DMS114 treated with DMSO at 0.1 percent for 48 hours (cell line): ENCODE results near the gene PAX2.

Experiments
- DNase-seq: peaks from one replicate; lab custom pipeline; 2025; ENCODE audit not compliant: unreplicated experiment; lab: John Stamatoyannopoulos, UW

PAX2 gene

DNA sequence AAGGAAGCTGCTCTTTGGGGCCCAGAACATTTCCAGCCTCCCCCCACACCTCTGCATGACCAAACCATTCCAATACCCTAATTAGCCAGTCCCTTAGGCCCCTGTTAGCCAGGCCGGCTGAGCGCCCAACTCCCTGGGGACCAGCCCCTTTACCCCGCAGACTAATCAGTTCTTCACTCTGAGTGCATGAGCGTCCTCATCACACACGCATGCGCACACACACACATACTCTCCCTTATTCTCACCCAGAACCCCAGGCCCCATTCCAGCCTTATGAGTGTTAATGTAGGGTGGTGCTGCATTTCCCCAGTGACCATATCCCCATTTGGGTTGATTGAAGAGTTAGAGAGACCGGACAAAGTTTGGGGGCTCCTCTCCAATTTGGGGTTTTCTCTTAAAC lies 90.4 kb downstream of the PAX2 start:
- no peak for DNase-seq

DNA sequence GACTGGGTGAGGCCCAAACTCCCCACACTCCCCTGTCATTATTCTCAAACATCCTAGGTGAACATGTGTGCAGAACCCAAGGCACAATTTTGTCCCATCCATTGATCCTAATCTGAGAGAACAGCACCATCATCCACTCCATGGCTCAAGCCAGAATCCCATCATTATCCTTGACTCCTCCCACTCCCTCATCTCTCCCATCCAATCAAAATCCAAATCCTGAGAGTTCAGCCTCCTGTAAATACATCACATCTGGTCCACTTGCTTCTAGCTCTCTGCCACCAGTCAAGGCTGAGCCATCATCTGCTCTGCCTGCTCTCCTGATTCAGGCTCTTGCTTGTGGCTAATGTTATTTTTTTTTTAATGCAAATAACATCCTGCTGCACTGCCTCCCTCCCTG lies 91.5 kb downstream of the PAX2 start:
- no peak for DNase-seq

DNA sequence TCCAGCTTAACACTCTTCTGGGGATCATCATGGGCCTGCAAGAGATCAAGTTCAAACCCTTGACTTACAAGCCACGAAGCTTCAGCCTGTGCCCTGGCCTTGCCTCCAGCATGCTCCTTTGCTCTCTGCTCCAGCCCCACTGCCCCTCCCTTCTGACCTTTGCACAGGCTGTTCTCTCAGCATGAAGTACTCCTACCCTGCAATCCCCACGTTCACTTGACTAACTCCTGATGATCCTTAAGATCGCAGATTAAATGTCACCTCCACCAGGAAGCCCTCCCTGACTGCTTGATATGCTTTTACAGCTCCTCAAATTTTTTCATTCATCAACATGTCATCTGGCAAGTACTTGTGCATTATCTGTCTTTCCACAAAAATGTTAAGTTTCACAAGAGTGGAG lies 91.9 kb downstream of the PAX2 start:
- DNase-seq = no peak

DNA sequence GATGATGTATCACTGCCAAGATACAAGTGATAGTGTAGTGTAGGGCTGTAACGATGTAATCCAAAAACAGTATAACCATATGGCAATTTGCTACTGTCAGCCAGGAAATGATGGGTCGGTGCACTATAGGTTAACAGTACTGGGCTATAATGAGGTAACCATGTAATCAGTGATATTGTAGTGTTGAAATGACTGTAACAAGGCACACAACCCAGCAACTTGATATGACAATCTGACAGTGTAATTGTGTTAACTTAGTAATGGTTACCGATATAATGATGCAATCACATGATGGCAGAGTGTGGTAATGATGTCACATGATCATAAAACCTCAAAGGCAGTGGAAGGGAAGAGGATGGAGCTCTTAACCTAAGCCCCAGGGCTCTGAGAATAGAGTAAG lies 93.6 kb downstream of the PAX2 start:
- no peak for DNase-seq

DNA sequence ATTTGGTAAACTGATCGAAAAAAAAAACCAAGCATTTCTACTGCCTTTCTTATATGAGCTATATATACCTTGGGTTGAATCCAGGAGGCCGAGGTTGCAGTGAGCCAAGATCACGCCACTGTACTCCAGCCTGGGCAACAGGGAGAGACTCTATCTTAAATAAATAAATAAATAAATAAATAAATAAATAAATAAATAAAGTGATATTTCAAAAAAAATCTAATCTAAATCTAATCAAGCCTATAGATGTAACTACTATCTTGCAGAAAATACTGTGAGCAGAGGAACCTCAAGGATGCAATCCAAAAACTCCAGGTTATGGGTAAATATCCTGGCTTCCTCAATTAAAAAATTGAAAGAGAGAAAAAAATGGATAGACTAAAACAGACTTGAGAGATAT lies 96.1 kb downstream of the PAX2 start:
- no peak for DNase-seq

DNA sequence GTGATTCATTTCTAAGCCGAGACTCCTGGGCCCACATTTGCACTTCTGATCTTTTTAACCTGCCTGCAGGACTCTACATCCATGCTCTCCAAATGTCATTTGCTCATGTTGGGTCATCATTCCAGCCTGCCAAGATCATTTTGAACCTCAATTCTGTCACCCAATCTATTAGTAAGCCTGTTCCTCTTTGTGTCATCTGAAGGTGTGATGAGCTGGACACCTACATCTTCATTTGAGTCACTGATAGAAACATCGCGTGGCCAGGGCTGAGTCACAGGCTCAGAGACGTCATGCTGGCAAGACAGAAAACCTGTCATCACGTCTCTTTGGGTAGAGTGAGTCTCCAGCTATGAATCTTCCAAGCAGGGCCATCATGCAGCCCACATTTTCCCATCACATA lies 102.1 kb downstream of the PAX2 start:
- no peak for DNase-seq

DNA sequence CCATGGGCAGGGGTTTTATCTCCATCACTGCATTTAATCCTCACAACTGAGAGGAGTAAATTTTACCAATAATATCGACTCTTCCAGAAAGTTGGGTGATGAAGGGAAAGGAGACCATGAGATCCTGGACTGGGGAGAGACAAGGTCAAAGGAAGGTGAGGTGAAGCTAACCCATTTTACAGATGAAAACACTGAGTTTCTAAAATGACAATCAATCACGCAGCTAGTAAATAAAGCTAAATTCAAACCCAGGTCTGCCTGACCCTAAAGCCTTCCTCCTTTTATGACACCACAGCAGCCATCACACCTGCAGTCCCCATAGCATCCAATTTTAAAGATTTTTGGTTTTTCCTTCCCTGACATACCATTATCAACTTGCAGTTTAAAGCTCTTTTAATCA lies 103.4 kb downstream of the PAX2 start:
- no peak for DNase-seq

DNA sequence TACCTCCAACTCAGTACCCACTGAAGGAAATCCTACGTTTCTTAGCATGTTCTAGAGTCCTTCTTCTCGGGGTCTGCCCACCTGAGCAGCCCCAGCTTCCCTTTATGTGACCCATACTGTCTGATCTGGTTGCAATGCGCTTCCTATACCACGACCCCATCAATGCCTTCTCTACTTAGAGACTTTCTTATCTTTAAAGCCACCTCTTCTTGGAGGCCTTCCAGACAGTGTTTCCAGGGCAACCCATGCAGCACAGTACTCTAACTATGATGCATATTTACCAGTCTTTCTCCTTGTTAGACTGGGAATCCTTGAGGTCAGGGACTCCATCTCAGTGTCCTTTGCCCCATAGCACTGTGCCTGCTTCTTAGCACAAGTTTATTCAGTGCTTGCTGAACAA lies 112.9 kb downstream of the PAX2 start:
- no peak for DNase-seq

DNA sequence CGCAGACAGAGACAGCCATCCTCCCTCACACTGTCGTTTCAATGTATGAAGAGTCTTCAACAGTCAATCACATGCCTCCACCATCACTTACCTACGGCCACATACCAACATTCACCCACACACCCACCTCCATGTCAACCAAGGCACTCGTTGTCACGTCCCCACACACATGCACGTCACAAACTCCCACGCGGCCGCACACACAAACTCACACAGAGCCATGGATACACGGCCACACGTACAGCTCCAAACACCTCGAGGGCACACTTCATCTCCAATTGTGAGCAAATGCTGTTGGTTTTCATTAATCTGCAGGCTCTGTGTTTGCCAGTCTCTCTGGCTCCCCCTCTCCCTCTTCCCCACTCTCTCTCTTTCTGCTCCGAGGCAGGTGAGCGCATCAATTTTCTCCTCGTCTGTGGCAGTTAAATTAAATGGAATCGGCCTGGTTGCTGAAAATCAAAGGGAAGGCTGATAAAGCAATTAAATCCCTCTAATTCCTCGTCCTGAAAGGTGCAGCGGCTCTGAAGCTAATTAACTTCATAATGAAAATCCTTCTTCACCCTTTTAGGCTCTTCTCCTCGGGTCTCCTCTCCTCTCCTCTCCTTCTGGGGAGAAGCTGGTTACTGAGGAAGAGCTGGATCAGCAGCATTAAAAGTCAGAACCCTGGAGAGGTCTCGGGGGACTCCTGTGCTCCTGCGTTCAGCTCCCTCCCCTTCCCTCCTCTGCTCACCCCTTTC lies 113.5 kb downstream of the PAX2 start:
- no peak for DNase-seq

DNA sequence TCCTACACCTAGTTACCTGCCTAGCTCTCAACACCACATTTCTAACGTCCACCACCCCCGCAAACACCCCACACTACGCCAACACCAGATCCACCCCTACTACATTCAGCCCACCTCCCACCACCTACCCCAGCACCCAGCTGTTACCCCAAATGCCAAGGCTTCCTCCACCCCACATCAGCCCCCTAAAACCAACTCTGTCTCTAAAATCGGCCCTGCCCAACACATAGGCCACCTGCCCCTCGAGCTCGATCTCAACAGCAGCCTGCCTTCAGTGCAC lies 114.0 kb downstream of the PAX2 start:
- no peak for DNase-seq

DNA sequence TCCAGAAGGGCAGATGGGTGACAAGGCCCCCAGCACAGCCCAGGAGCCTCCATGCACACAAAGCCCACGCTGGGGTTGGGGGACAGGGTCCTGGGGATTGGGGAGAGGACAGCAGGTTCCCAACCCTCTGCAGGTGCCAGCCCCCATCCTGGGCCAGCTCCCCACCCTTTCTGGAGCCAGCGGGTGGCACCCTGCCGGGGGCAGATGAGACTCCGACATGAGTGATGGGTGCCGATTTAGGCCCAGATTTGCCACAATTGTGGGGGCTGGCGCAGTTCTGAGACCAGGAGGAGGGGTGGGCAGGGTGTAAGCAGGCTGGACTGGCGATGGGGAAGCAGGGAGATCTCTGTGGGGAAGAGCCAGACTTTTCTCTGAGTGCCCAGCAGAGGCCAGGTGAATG lies 118.1 kb downstream of the PAX2 start:
- DNase-seq = no peak

DNA sequence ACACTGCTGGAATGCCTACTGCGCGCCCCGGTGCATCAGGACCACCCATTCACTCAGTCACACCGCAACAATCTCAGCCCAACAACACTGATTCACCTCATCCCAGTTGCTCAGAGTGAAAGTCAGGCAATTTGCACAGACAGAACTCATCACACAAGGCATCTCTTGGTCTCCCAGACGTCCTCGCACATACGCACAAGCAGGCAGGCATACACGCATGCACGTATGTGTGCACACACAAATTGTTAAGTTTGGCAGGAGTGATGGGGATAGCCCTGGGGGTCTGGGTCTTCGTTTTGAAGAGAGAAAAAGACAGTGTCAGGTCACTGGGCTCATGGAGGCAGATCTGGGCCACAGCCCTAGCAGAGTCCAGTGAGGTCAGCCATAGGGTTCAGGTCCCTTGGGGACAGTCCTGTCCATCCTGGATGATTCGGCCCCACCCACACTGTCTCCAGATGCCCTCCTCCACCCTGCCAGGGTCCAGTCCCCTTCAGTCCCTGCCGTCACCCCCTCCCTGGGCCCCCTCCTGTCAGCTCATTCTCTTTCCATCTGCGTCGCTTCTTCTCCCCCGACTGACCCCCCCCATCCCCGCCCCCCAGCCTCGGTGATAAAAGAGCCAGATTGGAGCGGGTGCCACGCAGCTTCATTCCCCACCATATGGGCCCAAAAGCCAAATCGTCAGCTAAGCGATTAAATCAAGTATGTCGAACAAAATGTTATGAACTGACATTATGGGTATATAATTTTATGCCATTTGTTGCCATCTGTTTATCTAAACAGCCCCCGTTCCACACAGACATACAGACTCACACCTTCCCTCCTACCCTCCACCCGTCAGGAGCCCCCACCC lies 118.9 kb downstream of the PAX2 start:
- no peak for DNase-seq

DNA sequence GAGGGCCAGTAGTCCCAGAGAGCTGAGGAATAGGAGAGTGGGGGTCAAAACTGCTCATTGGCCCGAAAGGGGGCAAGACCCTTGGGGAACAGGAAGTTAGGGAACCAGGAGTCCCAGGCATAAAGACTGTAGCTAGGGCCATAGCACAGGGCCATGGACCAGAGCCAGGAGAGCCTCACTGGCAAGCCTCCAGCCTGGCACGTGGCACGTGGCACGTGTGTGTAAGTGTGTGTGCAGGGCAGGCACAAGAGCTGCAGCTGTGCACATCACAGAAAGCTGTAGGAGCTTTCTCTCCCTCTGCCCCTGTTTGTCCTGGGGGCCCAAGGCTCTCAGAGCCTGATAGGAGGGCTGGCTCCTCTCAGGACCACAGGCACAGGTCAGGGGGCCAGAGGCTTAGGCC lies 119.6 kb downstream of the PAX2 start:
- no peak for DNase-seq

DNA sequence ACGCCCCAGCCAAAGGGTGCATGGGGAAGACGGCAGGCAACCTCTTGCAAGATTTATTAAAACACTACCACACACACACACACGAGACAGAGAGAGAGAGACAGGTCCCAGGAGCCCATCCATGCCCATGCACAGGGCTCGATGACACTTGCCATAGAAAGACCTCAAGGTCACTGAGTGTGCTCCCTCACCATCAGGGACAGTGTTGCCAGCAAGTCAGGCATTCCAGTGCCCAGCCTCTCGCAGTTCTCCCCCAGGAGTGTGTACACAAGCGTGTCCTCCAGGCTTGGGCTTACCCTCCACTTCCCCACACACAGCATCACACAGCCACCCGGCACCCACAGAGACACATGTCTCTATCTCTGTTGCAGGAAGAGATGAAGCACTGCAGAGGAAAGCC lies 120.6 kb downstream of the PAX2 start:
- no peak for DNase-seq

DNA sequence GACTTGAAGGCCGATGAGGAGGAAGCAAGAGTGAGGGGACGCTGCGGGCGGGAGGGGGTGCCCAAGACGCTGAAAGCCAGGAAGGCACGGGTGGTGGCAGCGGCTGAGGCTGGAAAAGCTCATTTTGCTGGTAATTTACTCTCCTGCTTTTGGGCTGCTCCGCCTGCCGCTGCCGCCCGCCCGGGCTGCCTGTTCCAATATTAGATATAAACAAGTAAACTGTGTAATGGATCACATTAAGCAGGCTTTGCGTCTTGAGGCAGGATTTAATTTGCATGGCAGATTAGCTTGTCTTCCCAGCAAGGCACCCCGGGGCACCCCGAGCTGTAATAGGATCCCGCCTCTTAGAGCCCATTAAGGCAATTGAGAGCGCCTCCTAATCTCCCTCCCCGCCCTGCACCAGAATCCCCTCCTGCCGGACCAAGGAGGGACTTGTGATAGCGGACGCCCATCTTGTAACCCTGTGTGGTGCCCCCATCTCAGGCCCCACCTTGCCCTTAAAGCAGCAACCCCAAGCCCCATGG lies 121.3 kb downstream of the PAX2 start:
- DNase-seq = no peak

DNA sequence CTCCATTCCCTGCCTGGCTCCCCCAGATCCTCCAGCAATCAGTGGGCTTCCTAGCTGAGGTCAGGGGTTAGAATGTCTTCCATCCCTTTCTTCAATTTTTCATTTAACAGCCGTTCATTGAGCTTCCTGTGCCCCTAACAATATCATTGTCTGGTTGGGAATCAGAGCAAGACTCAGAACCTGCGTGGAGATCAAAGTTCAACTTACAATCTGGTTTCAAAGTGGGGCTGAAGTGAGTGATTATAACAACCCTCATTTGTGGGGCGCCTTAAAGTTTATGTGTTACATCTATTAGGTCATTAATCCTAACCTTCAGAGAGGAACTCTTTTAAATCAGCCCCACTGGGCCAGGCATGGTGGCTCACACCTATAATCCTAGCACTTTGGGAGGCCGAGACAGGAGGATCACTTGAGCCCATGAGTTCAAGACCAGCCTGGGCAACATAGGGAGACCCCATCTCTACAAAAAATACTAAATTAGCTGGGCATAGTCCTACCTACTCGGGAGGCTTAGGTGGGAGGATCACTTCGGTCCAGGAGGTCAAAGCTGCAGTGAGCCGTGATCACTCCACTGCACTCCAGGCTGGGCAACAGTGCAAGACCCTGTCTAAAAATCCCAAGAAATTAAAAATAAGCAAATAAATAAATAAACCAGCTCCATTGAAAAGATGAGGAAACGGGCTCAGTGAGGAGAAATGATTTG lies 122.0 kb downstream of the PAX2 start:
- no peak for DNase-seq

DNA sequence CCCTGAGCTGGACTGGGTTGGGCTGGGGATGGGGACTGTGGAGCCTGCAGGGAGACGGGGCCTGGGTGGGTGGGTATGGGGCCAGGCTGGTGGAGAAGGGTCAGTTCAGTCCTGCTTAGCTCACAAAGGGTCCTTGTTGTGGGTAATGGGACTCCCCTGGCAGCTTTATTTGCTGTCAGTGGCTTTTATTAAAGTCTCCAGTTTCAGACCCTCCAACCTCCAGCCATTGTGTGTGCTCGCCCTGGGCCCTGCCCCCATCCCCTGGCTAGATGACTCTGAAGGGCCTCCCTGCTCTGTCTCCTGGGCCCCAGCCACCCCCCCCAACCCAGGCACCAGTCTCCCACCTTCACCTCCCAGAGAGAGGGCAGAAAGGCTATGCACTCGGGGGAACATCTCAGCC lies 123.0 kb downstream of the PAX2 start:
- DNase-seq = no peak

DNA sequence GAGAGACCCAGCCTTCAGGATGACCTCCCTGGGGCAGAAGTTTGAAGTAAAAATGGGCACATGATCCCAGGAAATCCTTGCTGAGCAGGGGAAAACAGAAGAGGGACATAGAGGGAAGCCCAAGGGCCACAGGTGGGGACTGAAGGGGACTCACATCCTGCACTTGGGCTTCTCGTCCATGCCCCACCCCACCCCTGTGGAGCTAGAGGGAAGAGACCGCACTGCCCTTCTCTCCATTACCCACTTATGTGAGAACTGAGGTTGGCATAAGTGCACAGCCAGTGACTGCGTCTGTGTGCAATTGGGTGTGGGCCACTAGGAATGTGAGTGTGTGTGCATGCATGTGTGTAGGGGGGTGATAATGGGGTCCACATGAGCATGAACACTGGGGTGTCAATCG lies 124.0 kb downstream of the PAX2 start:
- no peak for DNase-seq

DNA sequence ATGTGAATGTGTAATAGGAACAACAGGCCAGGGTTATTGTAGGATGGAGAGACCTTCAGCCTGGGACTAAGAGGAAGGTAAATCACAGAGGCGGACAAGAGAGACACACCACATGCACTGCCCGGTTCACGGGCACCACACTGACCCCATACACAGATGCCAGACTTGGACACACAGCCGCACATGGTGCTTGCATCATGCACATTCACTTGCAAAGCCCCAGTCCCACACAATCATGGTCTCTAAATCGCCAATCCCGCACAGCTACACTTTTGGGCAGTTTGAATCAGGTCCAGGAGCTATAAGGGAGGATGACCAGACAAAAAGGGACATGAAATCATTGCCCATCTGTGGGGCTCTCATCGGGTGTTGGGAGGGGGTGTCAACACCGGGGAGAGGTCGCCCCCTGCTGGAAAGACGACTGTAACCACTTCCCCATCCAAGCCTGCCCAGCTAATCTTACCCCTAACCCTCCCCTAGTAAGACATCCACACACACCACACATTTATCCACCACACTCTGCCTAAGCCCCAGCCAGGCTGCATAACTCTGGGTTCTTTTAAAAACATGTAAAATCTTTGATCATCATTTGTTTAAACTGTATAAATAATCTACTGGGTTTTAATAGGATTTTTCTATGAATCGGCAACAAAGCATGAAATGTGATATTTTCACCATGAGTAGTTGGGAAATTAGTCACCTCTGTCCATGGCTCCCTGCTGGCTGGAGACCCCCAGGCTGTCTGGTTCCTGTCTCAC lies 126.8 kb downstream of the PAX2 start:
- peak; percentile 47 for DNase-seq

DNA sequence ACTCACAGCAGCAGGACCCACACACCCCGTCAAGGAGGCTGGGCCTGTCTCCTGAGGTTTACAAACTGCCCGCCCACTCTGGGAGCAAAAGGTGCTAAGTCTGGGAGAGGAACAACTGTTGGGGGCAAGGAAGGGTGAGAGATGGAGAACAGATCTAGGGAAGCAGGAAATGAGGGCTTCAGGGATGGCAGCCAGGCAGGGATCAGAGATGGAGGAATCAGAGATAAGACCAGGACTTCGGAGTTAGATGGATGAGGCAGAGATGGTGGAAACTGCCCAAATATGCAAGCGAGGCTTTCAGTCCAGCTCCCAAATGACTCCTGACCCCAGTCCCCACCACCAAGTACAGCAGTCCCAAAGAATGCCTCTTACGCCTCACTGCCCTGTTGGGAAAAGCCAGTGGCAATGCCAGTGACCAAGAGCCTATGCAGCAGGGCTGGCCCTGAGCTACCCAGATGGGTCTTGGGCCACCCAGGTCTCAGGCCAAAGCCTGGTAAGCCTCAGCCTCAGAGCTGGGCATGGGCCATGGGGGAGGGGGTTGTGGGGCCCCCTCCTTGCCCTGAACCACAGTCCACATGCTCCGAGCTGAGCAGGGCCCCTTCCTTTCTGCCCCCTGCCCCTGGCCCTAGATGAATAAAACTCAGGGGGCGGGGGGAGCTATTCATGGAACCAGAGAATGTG lies 127.9 kb downstream of the PAX2 start:
- no peak for DNase-seq

DNA sequence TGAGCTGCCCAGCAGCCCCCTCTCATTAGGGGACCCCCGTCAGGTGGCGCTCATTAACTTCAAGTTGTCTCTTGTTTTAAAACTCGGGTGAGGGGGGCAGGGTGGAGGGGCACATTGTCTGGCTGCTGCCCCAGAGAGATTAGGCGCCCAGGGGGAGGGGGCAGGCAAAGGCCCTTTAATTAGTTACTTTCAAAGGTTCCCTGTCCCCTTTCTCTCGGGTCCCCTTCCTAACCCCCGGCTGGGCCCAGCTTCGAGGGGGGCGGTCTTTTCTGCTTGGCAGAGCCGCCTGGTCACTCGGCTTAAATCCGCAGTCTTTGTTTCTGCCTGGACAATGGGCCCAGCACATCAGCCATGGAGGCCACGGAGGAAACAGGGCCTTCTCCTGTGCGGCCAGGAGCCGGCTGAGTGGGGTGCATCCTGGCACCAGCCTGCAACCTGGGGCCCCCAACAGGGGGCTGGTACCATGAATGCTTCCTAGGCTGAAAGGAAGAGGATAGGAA lies 128.5 kb downstream of the PAX2 start:
- no peak for DNase-seq
